AG10803 (cell line): ENCODE measurements around the gene DPP4.

Source experiments
- DNase-seq: peaks from one replicate; pipeline ENCODE4 v3.0.0; 2010; ENCODE audit warnings: low read depth
- H3K4me3 ChIP-seq: 2 replicates; pipeline ENCODE4 v1.5.1; 2011; ENCODE audit warnings: mild to moderate bottlenecking, low read length, control low read depth
- CTCF ChIP-seq: conservative IDR thresholded peaks from 2 replicates; pipeline ENCODE4 v1.5.1; 2011; ENCODE audit warnings: mild to moderate bottlenecking, low read length, control low read depth, inconsistent platforms

Gene DPP4

DNA sequence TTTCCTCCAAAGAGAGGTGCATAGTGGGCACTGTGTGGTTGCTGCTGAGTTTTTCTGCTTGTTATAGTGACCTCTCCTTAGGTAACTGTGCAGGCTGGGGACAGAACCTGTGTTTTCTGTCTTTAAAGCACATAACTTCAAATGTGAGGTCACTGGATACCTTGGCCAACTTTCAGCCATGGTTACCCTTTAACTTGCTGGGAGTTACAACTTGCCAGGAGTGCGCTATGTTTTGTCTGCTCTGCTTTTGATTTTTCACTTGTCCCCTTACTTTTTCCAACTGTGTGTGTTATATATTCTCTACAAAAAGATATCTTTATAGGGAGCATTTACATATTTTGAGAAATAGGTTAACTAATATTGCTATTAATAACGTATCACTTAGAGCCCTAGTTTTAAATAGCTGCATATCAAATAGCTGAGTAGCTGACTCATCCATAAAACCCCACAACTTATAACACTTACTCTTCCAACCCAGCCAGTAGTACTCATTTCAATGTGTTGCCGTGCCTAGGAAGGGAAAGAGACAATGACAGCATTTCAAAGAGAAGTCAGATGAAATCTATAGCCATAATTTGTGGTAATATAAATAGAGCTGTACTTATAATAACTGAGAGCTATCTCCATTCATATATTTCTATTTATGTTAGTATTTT, 51.6 kb downstream of the DPP4 start:
- TF ChIP-seq CTCF: no peak
- H3K4me3 ChIP-seq: no peak overlapping the region
- peak; percentile 29 for DNase-seq

- no peak for DNase-seq
- H3K4me3 ChIP-seq: no peak overlapping the region
- TF ChIP-seq CTCF: no peak
Measured at GRCh38 chr2:162021516-162022058, 52.4 kb downstream of the DPP4 start.

GRCh38 chr2:162018530-162018929, 55.5 kb downstream of the DPP4 start:
- H3K4me3 ChIP-seq: no peak overlapping the region
- no peak for DNase-seq
- no peak for TF ChIP-seq CTCF

DNA sequence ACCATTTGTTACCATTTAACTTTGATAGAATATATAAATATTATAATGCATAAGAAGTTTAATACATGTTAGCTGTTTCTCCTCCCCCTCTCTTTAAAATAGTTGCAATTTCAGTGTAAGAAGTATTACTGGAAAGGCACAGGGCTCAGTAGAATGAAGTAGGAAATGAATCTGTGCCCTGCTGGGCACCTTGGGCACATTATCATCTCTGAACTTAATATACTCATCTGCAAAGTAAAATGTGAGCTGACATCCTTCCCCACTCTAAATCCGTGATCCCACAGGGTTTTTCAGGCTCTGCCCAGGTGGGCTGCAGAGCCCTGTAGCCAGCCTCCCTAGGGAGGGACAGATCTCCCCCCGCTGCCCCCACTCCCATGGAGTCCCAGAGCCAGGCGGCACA, 56.8 kb downstream of the DPP4 start:
- TF ChIP-seq CTCF: no peak
- no peak for DNase-seq
- no peak overlapping the region for H3K4me3 ChIP-seq

DNA sequence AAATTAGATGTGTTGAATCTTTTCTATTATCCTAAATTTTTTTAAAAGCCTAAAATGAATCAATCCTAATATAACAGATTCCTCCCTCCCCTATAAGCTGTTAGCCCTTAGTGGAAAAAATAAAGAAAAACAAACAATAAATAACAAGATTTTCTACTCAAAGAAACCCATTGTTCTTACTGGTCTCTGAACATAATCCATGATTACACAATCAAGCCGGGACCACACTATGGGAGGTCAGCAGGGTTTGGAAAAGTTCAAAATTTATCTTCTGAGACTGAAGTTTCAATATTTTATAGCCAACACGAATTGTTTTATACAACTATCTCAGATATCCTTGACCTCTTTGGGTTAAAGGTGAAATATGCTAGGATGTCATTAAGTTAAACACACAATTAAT, 57.9 kb downstream of the DPP4 start:
- TF ChIP-seq CTCF: no peak
- H3K4me3 ChIP-seq: no peak overlapping the region
- DNase-seq: no peak

GRCh38 chr2:162014751-162015150, 59.3 kb downstream of the DPP4 start:
- no peak for DNase-seq
- H3K4me3 ChIP-seq: no peak overlapping the region
- TF ChIP-seq CTCF: no peak
